Left ventricle myocardium inferior (tissue), 1 donor: ENCODE data around the gene POPDC2. TPM values are rescaled to one million over a fixed set of nuclear protein-coding genes. Genes with fewer than 3 reads are reported as not detected.

Source experiments
- DNase-seq: peaks from one replicate; pipeline ENCODE4 v3.0.0-alpha.2; 2020
- H3K27ac ChIP-seq: fragments of 200-600 bp; replicated peaks from 2 replicates; pipeline ENCODE4 v1.8.0; 2021
- H3K27me3 ChIP-seq: fragments of 200-600 bp; 2 replicates; pipeline ENCODE4 v1.8.0; 2021; ENCODE audit warnings: low read depth
- H3K36me3 ChIP-seq: fragments of 200-600 bp; 2 replicates; pipeline ENCODE4 v1.8.0; 2021
- H3K4me1 ChIP-seq: fragments of 200-600 bp; 2 replicates; pipeline ENCODE4 v1.8.0; 2021
- H3K4me3 ChIP-seq: fragments of 200-600 bp; 2 replicates; pipeline ENCODE4 v1.8.0; 2021; ENCODE audit warnings: mild to moderate bottlenecking, moderate library complexity
- H3K9me3 ChIP-seq: fragments of 200-600 bp; replicated peaks from 2 replicates; pipeline ENCODE4 v1.8.0; 2021
- intact Hi-C: fragments of 100-400 bp; cut with micrococcal nuclease; formaldehyde crosslinking; loops from one replicate; pipeline ENCODE4 v1.11.0; 2022
- total RNA-seq: library from RNA; stranded (reverse); fragmentation: NEBNext Ultra II Directional; extraction: Animal tissue kit (Norgen Biotek cat#: 25700); gene quantifications from one replicate; pipeline ENCODE4 v1.2.1, GENCODE V29; 2021
- TF ChIP-seq, protein P1 (sequence below): fragments of 200-600 bp; IDR thresholded peaks from 2 replicates; pipeline ENCODE4 v1.8.0; 2021; ENCODE audit warnings: antibody characterized with exemption, mild to moderate bottlenecking, borderline replicate concordance
- donor health status: DM: no; HTN: yes; CAD: no; lungs with severe emphysema.

The POPDC2 gene
- total RNA-seq, 1 donor from 2014 or later, result 512 TPM

GRCh38 chr3:119627461-119627860 lies 32.9 kb downstream of the POPDC2 start:
- Histone ChIP-seq H3K4me3 (no peak overlapping the region), H3K4me1 (peaks cover 67% of the 10 kb centered on the region), H3K9me3 (no peaks in the 10 kb centered on the region), H3K36me3 (no peaks in the 10 kb centered on the region), H3K27me3 (no peaks in the 10 kb centered on the region), H3K27ac (peak overlapping the region; percentile 69)
- peak; percentile 39 for DNase-seq
- TF ChIP-seq, protein P1, sequence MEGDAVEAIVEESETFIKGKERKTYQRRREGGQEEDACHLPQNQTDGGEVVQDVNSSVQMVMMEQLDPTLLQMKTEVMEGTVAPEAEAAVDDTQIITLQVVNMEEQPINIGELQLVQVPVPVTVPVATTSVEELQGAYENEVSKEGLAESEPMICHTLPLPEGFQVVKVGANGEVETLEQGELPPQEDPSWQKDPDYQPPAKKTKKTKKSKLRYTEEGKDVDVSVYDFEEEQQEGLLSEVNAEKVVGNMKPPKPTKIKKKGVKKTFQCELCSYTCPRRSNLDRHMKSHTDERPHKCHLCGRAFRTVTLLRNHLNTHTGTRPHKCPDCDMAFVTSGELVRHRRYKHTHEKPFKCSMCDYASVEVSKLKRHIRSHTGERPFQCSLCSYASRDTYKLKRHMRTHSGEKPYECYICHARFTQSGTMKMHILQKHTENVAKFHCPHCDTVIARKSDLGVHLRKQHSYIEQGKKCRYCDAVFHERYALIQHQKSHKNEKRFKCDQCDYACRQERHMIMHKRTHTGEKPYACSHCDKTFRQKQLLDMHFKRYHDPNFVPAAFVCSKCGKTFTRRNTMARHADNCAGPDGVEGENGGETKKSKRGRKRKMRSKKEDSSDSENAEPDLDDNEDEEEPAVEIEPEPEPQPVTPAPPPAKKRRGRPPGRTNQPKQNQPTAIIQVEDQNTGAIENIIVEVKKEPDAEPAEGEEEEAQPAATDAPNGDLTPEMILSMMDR, result no peak
- intact Hi-C loops, result no loop called here

GRCh38 chr3:119626196-119626595 lies 34.2 kb downstream of the POPDC2 start:
- Histone ChIP-seq H3K27ac (no peak overlapping the region), H3K4me1 (peaks cover 59% of the 10 kb centered on the region)
- TF ChIP-seq, protein P1, result no peak

DNA sequence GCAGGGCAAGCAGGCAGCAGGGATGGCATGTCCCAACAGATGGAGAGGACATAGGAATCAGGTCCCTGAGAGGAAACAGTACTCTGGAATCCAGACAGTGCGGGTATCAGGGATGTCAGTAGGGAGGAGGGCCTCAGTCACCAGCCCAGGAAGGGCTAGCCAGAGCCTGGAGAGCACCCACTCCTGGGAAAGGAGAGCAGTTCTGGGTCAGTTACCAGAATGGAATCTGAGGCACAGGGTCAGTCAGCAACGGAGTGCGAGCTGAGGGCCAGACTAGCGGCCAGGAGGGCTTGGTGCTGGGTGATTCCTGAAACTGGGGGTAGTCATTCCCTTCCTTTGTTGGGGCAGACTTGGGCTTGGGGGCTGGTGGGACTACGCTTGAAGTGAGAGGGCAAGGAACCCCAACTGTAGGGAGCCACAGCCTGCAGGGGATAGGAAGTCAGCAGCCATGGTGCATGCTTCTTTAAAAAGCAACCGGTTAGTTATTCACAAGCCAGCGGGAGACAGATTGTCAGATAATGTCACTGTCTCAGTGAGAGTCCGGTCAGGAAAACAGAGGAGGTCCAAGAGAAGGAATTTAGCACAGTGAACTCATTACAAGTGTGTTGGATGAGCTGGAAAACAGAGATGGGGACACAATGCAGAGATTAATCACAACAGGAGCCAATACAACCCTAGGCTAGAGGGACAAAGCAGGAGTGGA lies 34.8 kb downstream of the POPDC2 start:
- H3K4me3 ChIP-seq, result no peak overlapping the region
- H3K9me3 ChIP-seq, result no peaks in the 10 kb centered on the region
- intact Hi-C loops, result no loop called here
- no peaks in the 10 kb centered on the region for H3K27me3 ChIP-seq
- TF ChIP-seq, protein P1, result no peak
- peaks cover 53% of the 10 kb centered on the region for H3K4me1 ChIP-seq
- H3K36me3 ChIP-seq, result no peaks in the 10 kb centered on the region
- peak overlapping the region; percentile 12 for H3K27ac ChIP-seq
- no peak for DNase-seq

More at GRCh38 chr3:119626196-119626595, 34.2 kb downstream of the POPDC2 start:
- Histone ChIP-seq H3K9me3 (no peaks in the 10 kb centered on the region), H3K4me3 (no peak overlapping the region), H3K27me3 (no peaks in the 10 kb centered on the region), H3K36me3 (no peaks in the 10 kb centered on the region)
- intact Hi-C loops, result no loop called here
- no peak for DNase-seq

DNA sequence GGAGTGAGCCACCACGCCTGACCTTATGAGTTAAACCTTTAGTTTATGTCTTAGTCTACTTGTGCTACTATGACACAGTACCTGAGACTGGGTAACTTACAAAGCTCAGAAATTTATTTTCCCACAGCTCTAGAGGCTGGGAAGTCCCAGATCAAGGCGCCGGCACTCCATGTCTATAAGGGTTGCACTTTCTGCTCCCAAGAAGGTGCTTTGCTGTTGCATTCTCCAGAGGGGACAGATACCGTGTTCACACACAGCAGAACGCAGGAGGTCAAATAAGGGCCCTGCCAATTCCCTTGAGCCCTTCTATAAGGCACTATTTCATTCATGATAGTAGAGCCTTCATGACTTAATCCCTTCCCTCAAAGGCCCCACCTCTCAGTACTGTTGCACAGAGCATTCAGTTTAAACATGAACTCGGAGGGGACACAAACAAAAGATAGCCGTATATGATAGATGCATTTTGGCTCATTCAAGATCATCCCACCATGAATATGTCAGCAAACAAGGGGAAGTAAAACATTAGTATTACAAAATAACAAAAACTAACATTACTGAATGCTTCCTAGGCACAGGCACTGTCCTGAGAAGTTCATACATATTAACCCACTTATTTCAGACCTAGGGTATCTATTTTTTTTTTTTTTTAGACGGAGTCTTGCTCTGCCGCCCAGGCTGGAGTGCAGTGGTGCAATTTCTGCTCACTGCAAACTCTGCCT lies 36.2 kb downstream of the POPDC2 start:
- intact Hi-C loops, result no loop called here
- TF ChIP-seq, protein P1, result no peak

GRCh38 chr3:119620899-119621298 lies 39.5 kb downstream of the POPDC2 start:
- Histone ChIP-seq H3K4me3 (no peak overlapping the region), H3K27ac (no peak overlapping the region), H3K4me1 (peaks cover 7% of the 10 kb centered on the region), H3K36me3 (no peaks in the 10 kb centered on the region), H3K9me3 (no peaks in the 10 kb centered on the region), H3K27me3 (no peaks in the 10 kb centered on the region)
- intact Hi-C loops, result no loop called here
- TF ChIP-seq, protein P1, result no peak
- no peak for DNase-seq

More for the DNA sequence above, 36.2 kb downstream of the POPDC2 start:
- Histone ChIP-seq H3K36me3 (no peaks in the 10 kb centered on the region), H3K27ac (no peak overlapping the region), H3K9me3 (no peaks in the 10 kb centered on the region), H3K4me1 (peaks cover 39% of the 10 kb centered on the region), H3K27me3 (no peaks in the 10 kb centered on the region), H3K4me3 (no peak overlapping the region)
- DNase-seq, result no peak
